ENCODE results near the gene PKNOX2. TPM values are rescaled to one million over a fixed set of nuclear protein-coding genes. Genes with fewer than 3 reads are reported as not detected.

Gene PKNOX2
- total RNA-seq, 1 experiment from 2014 or later, result 3.7 TPM

DNA sequence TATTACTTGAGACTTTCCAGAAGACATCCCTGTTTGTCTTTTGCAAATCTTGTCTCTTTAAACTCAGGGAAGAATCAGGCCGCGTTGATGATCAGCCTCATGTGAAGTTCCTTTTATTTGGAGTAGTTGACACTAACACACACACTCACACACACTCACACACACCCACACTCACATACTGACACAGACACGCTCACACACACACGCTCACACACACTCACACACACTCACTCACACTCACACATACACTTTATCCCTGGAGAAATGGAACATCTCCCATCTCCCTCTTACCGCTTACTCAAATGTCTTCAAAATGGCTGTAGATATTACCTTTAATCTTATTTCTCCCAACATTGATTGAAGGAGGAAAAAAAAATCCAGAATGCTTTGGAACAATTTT lies 129.0 kb downstream of the PKNOX2 start:
- ChIA-PET POLR2A (no interaction called here), CTCF (no interaction called here)
- TF ChIP-seq, protein P1, sequence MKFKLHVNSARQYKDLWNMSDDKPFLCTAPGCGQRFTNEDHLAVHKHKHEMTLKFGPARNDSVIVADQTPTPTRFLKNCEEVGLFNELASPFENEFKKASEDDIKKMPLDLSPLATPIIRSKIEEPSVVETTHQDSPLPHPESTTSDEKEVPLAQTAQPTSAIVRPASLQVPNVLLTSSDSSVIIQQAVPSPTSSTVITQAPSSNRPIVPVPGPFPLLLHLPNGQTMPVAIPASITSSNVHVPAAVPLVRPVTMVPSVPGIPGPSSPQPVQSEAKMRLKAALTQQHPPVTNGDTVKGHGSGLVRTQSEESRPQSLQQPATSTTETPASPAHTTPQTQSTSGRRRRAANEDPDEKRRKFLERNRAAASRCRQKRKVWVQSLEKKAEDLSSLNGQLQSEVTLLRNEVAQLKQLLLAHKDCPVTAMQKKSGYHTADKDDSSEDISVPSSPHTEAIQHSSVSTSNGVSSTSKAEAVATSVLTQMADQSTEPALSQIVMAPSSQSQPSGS (CRISPR knock-in tag; IDR thresholded peaks at IDR 0.05; ENCODE audit: borderline replicate concordance, low read depth), result no peak
- TF ChIP-seq ATF1 (CRISPR knock-in tag; IDR thresholded peaks at IDR 0.05) (no peak), ZNF138 (CRISPR knock-in tag; conservative IDR thresholded peaks at IDR 0.05) (no peak), TEAD4 (CRISPR knock-in tag; IDR thresholded peaks at IDR 0.05) (no peak), SMAD3 (CRISPR knock-in tag; IDR thresholded peaks at IDR 0.05; ENCODE audit: borderline replicate concordance) (no peak), NR2C2 (CRISPR knock-in tag; IDR thresholded peaks at IDR 0.05) (no peak), RORB (CRISPR knock-in tag; IDR thresholded peaks at IDR 0.05) (no peak)
- TF ChIP-seq, protein P2, sequence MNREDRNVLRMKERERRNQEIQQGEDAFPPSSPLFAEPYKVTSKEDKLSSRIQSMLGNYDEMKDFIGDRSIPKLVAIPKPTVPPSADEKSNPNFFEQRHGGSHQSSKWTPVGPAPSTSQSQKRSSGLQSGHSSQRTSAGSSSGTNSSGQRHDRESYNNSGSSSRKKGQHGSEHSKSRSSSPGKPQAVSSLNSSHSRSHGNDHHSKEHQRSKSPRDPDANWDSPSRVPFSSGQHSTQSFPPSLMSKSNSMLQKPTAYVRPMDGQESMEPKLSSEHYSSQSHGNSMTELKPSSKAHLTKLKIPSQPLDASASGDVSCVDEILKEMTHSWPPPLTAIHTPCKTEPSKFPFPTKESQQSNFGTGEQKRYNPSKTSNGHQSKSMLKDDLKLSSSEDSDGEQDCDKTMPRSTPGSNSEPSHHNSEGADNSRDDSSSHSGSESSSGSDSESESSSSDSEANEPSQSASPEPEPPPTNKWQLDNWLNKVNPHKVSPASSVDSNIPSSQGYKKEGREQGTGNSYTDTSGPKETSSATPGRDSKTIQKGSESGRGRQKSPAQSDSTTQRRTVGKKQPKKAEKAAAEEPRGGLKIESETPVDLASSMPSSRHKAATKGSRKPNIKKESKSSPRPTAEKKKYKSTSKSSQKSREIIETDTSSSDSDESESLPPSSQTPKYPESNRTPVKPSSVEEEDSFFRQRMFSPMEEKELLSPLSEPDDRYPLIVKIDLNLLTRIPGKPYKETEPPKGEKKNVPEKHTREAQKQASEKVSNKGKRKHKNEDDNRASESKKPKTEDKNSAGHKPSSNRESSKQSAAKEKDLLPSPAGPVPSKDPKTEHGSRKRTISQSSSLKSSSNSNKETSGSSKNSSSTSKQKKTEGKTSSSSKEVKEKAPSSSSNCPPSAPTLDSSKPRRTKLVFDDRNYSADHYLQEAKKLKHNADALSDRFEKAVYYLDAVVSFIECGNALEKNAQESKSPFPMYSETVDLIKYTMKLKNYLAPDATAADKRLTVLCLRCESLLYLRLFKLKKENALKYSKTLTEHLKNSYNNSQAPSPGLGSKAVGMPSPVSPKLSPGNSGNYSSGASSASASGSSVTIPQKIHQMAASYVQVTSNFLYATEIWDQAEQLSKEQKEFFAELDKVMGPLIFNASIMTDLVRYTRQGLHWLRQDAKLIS (CRISPR knock-in tag; IDR thresholded peaks at IDR 0.05; ENCODE audit: borderline replicate concordance), result no peak
- TF ChIP-seq, protein P3, sequence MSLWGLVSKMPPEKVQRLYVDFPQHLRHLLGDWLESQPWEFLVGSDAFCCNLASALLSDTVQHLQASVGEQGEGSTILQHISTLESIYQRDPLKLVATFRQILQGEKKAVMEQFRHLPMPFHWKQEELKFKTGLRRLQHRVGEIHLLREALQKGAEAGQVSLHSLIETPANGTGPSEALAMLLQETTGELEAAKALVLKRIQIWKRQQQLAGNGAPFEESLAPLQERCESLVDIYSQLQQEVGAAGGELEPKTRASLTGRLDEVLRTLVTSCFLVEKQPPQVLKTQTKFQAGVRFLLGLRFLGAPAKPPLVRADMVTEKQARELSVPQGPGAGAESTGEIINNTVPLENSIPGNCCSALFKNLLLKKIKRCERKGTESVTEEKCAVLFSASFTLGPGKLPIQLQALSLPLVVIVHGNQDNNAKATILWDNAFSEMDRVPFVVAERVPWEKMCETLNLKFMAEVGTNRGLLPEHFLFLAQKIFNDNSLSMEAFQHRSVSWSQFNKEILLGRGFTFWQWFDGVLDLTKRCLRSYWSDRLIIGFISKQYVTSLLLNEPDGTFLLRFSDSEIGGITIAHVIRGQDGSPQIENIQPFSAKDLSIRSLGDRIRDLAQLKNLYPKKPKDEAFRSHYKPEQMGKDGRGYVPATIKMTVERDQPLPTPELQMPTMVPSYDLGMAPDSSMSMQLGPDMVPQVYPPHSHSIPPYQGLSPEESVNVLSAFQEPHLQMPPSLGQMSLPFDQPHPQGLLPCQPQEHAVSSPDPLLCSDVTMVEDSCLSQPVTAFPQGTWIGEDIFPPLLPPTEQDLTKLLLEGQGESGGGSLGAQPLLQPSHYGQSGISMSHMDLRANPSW (CRISPR knock-in tag; conservative IDR thresholded peaks at IDR 0.05; ENCODE audit: low read depth), result no peak
- TF ChIP-seq, protein P4, sequence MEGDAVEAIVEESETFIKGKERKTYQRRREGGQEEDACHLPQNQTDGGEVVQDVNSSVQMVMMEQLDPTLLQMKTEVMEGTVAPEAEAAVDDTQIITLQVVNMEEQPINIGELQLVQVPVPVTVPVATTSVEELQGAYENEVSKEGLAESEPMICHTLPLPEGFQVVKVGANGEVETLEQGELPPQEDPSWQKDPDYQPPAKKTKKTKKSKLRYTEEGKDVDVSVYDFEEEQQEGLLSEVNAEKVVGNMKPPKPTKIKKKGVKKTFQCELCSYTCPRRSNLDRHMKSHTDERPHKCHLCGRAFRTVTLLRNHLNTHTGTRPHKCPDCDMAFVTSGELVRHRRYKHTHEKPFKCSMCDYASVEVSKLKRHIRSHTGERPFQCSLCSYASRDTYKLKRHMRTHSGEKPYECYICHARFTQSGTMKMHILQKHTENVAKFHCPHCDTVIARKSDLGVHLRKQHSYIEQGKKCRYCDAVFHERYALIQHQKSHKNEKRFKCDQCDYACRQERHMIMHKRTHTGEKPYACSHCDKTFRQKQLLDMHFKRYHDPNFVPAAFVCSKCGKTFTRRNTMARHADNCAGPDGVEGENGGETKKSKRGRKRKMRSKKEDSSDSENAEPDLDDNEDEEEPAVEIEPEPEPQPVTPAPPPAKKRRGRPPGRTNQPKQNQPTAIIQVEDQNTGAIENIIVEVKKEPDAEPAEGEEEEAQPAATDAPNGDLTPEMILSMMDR (IDR thresholded peaks at IDR 0.05), result no peak
- TF ChIP-seq, protein P5, sequence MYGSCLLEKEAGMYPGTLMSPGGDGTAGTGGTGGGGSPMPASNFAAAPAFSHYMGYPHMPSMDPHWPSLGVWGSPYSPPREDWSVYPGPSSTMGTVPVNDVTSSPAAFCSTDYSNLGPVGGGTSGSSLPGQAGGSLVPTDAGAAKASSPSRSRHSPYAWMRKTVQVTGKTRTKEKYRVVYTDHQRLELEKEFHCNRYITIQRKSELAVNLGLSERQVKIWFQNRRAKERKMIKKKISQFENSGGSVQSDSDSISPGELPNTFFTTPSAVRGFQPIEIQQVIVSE (CRISPR knock-in tag; IDR thresholded peaks at IDR 0.05; ENCODE audit: borderline replicate concordance), result no peak
- TF ChIP-seq, protein P6, sequence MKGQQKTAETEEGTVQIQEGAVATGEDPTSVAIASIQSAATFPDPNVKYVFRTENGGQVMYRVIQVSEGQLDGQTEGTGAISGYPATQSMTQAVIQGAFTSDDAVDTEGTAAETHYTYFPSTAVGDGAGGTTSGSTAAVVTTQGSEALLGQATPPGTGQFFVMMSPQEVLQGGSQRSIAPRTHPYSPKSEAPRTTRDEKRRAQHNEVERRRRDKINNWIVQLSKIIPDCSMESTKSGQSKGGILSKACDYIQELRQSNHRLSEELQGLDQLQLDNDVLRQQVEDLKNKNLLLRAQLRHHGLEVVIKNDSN (CRISPR knock-in tag; IDR thresholded peaks at IDR 0.05), result no peak
- Mint-ChIP-seq H3K4me1 (no peaks in the 10 kb centered on the region; the same call in 1 of the 2 replicates), H3K36me3 (no peaks in the 10 kb centered on the region), H3K27me3 (ENCODE audit: low read depth) (no peaks in the 10 kb centered on the region), H3K27ac (no peak overlapping the region), H3K4me3 (no peak overlapping the region), H3K9me3 (no peaks in the 10 kb centered on the region)
- DNase-seq (ENCODE audit: low spot score) (no peak), ATAC-seq (no peak)

DNA sequence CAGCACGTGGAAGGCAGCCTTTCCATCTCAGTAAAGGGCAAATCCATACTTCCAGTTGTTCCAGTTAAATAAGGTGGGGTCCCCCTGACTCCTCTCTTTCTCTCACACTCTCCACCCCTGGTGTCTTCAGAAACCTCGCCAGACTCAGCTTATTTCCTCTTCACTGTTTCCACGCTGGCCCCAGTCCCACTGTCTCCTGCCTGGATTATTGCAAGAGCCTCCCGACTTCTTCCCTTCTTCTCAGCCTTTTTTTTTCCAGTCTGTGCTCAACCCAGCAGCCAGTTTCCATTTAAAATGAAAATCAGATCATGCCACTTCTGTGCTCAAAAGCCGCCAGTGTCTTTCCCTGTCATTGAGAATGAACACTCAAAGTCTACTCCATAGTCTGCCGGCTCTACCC lies 131.4 kb downstream of the PKNOX2 start:
- ChIA-PET POLR2A (no interaction called here), CTCF (interaction anchor here (1.1 kb wide), 1 partner anchor 50 kb away, joined by 3 read pairs; no protein-coding TSS in a partner anchor)
- Mint-ChIP-seq H3K27me3 (ENCODE audit: low read depth) (no peaks in the 10 kb centered on the region), H3K36me3 (no peaks in the 10 kb centered on the region), H3K9me3 (no peaks in the 10 kb centered on the region), H3K4me1 (no peaks in the 10 kb centered on the region; the same call in 1 of the 2 replicates), H3K4me3 (no peak overlapping the region), H3K27ac (no peak overlapping the region)
- DNase-seq (ENCODE audit: low spot score), result no peak
- TF ChIP-seq SMAD3 (CRISPR knock-in tag; IDR thresholded peaks at IDR 0.05; ENCODE audit: borderline replicate concordance) (no peak), ZNF138 (CRISPR knock-in tag; conservative IDR thresholded peaks at IDR 0.05) (no peak), NR2C2 (CRISPR knock-in tag; IDR thresholded peaks at IDR 0.05) (no peak)
- TF ChIP-seq, protein P7, sequence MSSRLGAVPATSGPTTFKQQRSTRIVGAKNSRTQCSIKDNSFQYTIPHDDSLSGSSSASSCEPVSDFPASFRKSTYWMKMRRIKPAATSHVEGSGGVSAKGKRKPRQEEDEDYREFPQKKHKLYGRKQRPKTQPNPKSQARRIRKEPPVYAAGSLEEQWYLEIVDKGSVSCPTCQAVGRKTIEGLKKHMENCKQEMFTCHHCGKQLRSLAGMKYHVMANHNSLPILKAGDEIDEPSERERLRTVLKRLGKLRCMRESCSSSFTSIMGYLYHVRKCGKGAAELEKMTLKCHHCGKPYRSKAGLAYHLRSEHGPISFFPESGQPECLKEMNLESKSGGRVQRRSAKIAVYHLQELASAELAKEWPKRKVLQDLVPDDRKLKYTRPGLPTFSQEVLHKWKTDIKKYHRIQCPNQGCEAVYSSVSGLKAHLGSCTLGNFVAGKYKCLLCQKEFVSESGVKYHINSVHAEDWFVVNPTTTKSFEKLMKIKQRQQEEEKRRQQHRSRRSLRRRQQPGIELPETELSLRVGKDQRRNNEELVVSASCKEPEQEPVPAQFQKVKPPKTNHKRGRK (CRISPR knock-in tag; IDR thresholded peaks at IDR 0.05; ENCODE audit: borderline replicate concordance), result no peak
- TF ChIP-seq, protein P8, sequence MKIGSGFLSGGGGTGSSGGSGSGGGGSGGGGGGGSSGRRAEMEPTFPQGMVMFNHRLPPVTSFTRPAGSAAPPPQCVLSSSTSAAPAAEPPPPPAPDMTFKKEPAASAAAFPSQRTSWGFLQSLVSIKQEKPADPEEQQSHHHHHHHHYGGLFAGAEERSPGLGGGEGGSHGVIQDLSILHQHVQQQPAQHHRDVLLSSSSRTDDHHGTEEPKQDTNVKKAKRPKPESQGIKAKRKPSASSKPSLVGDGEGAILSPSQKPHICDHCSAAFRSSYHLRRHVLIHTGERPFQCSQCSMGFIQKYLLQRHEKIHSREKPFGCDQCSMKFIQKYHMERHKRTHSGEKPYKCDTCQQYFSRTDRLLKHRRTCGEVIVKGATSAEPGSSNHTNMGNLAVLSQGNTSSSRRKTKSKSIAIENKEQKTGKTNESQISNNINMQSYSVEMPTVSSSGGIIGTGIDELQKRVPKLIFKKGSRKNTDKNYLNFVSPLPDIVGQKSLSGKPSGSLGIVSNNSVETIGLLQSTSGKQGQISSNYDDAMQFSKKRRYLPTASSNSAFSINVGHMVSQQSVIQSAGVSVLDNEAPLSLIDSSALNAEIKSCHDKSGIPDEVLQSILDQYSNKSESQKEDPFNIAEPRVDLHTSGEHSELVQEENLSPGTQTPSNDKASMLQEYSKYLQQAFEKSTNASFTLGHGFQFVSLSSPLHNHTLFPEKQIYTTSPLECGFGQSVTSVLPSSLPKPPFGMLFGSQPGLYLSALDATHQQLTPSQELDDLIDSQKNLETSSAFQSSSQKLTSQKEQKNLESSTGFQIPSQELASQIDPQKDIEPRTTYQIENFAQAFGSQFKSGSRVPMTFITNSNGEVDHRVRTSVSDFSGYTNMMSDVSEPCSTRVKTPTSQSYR (CRISPR knock-in tag; IDR thresholded peaks at IDR 0.05), result no peak
- ATAC-seq, result no peak

Measured in WTC11 (cell line).